OCI-LY3 (cell line): ENCODE measurements around the gene YPEL1.

Experiments used
- H2AFZ ChIP-seq: fragments of 200-600, 300-600 bp; shearing (Covaris generic); 2 replicates; pipeline ENCODE4 v1.6.0; 2014; ENCODE audit warnings: antibody characterized with exemption, low read depth, low read length
- H3K27ac ChIP-seq: fragments of 200-600, 300-600 bp; sonication (generic); 2 replicates; pipeline ENCODE4 v1.5.1; 2014; ENCODE audit warnings: mild to moderate bottlenecking, low read length, moderate library complexity, mixed read lengths
- H3K27me3 ChIP-seq: fragments of 200-600, 300-600 bp; sonication (generic); 2 replicates; pipeline ENCODE4 v1.6.1; 2014; ENCODE audit warnings: low read depth, low read length, mixed read lengths
- H3K36me3 ChIP-seq: fragments of 200-600, 300-600 bp; sonication (generic); replicated peaks from 2 replicates; pipeline ENCODE3; 2014; ENCODE audit warnings: low read depth, low read length, mixed read lengths
- H3K4me1 ChIP-seq: fragments of 300-600, 200-600 bp; sonication (generic); 2 replicates; pipeline ENCODE4 v1.6.1; 2014; ENCODE audit warnings: low read length, mixed read lengths
- H3K4me2 ChIP-seq: fragments of 200-600, 300-600 bp; sonication (generic); 2 replicates; pipeline ENCODE4 v1.6.1; 2014; ENCODE audit warnings: low read length, mixed read lengths
- H3K4me3 ChIP-seq: fragments of 300-600, 200-600 bp; sonication (generic); 2 replicates; pipeline ENCODE4 v1.5.1; 2014; ENCODE audit warnings: antibody characterized with exemption, mild to moderate bottlenecking, low read length, moderate library complexity
- H3K79me2 ChIP-seq: fragments of 300-600, 200-600 bp; shearing (Covaris generic); 2 replicates; pipeline ENCODE4 v1.6.1; 2014; ENCODE audit warnings: mild to moderate bottlenecking, low read length, mixed read lengths
- H3K9ac ChIP-seq: fragments of 300-600, 200-600 bp; shearing (Covaris generic); 2 replicates; pipeline ENCODE4 v1.6.0; 2014; ENCODE audit warnings: mild to moderate bottlenecking, low read length, moderate library complexity
- H3K9me3 ChIP-seq: fragments of 200-600, 300-600 bp; shearing (Covaris generic); 2 replicates; pipeline ENCODE4 v1.6.1; 2014; ENCODE audit warnings: low read length, mixed read lengths; ENCODE audit not compliant: insufficient read depth
- H4K20me1 ChIP-seq: fragments of 200-600, 300-600 bp; sonication (generic); 2 replicates; pipeline ENCODE4 v1.6.1; 2016; ENCODE audit warnings: low read length, mixed read lengths; ENCODE audit not compliant: insufficient read depth
- CTCF ChIP-seq: fragments of 200-600, 300-600 bp; sonication (generic); IDR thresholded peaks from 2 replicates; pipeline ENCODE4 v1.5.1; 2014; ENCODE audit warnings: antibody characterized with exemption, low read length, low read depth
- EZH2phosphoT487 ChIP-seq: fragments of 200-600 bp; shearing (Covaris generic); IDR thresholded peaks from 2 replicates; pipeline ENCODE4 v1.6.1; 2018; ENCODE audit warnings: antibody characterized with exemption, mixed run types, low read depth

The YPEL1 gene

GRCh38 chr22:21728270-21728669, 7.3 kb downstream of the YPEL1 start:
- Histone ChIP-seq H3K4me3 (no peak overlapping the region), H4K20me1 (no peaks in the 10 kb centered on the region), H3K36me3 (no peaks in the 10 kb centered on the region), H3K9me3 (no peaks in the 10 kb centered on the region), H3K9ac (no peak overlapping the region), H3K27me3 (no peaks in the 10 kb centered on the region), H3K27ac (no peak overlapping the region), H3K79me2 (no peaks in the 10 kb centered on the region), H2AFZ (no peak overlapping the region), H3K4me1 (peaks cover 12% of the 10 kb centered on the region), H3K4me2 (no peak overlapping the region)
- TF ChIP-seq CTCF (no peak), EZH2phosphoT487 (no peak)

GRCh38 chr22:21727768-21728167, 7.8 kb downstream of the YPEL1 start:
- H2AFZ ChIP-seq = no peak overlapping the region
- no peak overlapping the region for H3K4me2 ChIP-seq
- H3K9me3 ChIP-seq = no peaks in the 10 kb centered on the region
- no peak overlapping the region for H3K27ac ChIP-seq
- H3K27me3 ChIP-seq = no peaks in the 10 kb centered on the region
- no peak overlapping the region for H3K4me3 ChIP-seq
- peaks cover 12% of the 10 kb centered on the region for H3K4me1 ChIP-seq
- no peaks in the 10 kb centered on the region for H3K79me2 ChIP-seq
- no peak overlapping the region for H3K9ac ChIP-seq
- TF ChIP-seq EZH2phosphoT487 (no peak), CTCF (no peak)
- H3K36me3 ChIP-seq = no peaks in the 10 kb centered on the region
- H4K20me1 ChIP-seq = no peaks in the 10 kb centered on the region

GRCh38 chr22:21727159-21727558, 8.4 kb downstream of the YPEL1 start:
- no peak for TF ChIP-seq EZH2phosphoT487
- TF ChIP-seq CTCF = no peak

GRCh38 chr22:21726650-21727049, 8.9 kb downstream of the YPEL1 start:
- no peaks in the 10 kb centered on the region for H3K36me3 ChIP-seq
- no peak overlapping the region for H3K27ac ChIP-seq
- H3K9ac ChIP-seq = no peak overlapping the region
- no peaks in the 10 kb centered on the region for H4K20me1 ChIP-seq
- no peak overlapping the region for H3K4me3 ChIP-seq
- no peak for TF ChIP-seq EZH2phosphoT487
- TF ChIP-seq CTCF = peak; percentile 68
- no peaks in the 10 kb centered on the region for H3K9me3 ChIP-seq
- peaks cover 12% of the 10 kb centered on the region for H3K4me1 ChIP-seq
- H2AFZ ChIP-seq = no peak overlapping the region
- peak overlapping the region; percentile 7 for H3K4me2 ChIP-seq
- H3K27me3 ChIP-seq = no peaks in the 10 kb centered on the region
- H3K79me2 ChIP-seq = no peaks in the 10 kb centered on the region

More at GRCh38 chr22:21727159-21727558, 8.4 kb downstream of the YPEL1 start:
- H3K27me3 ChIP-seq = no peaks in the 10 kb centered on the region
- H2AFZ ChIP-seq = no peak overlapping the region
- H3K4me3 ChIP-seq = no peak overlapping the region
- H4K20me1 ChIP-seq = no peaks in the 10 kb centered on the region
- H3K4me1 ChIP-seq = peaks cover 12% of the 10 kb centered on the region
- no peaks in the 10 kb centered on the region for H3K79me2 ChIP-seq
- no peaks in the 10 kb centered on the region for H3K36me3 ChIP-seq
- H3K9ac ChIP-seq = no peak overlapping the region
- no peak overlapping the region for H3K27ac ChIP-seq
- H3K4me2 ChIP-seq = peak overlapping the region; percentile 7
- H3K9me3 ChIP-seq = no peaks in the 10 kb centered on the region
